GM21526 (cell line): ENCODE data around the gene SLC22A13.
"Not testable (repeated sequence)": the region's sequence is repeated elsewhere in the genome, so short reads cannot be mapped to it uniquely, and the experiment has no call there.

ENCODE experiments used
- ATAC-seq: cut with Tn5 transposase; IDR thresholded peaks from one replicate; pipeline ENCODE4 v1.9.1; 2021; ENCODE audit warnings: moderate library complexity; ENCODE audit not compliant: unreplicated experiment, low FRiP score

Gene SLC22A13, protein sequence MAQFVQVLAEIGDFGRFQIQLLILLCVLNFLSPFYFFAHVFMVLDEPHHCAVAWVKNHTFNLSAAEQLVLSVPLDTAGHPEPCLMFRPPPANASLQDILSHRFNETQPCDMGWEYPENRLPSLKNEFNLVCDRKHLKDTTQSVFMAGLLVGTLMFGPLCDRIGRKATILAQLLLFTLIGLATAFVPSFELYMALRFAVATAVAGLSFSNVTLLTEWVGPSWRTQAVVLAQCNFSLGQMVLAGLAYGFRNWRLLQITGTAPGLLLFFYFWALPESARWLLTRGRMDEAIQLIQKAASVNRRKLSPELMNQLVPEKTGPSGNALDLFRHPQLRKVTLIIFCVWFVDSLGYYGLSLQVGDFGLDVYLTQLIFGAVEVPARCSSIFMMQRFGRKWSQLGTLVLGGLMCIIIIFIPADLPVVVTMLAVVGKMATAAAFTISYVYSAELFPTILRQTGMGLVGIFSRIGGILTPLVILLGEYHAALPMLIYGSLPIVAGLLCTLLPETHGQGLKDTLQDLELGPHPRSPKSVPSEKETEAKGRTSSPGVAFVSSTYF

DNA sequence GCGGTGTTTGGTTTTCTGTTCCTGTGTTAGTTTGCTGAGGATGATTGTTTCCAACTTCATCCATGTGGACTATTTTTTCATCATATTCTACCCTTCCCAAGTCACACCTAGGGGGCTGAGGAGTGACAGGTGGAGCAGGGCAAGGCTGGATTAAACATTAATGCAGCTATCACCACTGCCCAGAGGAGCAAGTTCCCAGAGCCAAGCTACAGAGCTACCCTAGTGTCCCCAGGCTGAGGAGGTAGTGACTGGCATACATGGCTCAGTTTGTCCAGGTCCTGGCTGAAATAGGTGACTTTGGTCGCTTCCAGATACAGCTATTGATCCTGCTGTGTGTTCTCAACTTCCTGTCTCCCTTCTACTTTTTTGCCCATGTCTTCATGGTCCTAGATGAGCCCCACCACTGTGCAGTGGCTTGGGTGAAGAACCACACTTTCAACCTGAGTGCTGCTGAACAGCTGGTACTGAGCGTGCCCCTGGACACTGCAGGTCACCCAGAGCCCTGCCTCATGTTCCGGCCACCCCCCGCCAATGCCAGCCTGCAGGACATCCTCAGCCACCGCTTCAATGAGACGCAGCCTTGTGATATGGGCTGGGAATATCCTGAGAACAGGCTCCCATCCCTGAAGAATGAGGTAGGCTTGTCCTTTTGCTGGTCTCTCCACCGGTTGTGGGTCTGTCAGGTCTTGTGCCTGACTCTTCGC, at the start of gene SLC22A13:
Gene SLC22A13, plus strand, starts transcription at position 209 of the 704 bp plus-strand sequence. Its CDS starts 49 bp downstream, at position 258.
- no peak for ATAC-seq

DNA sequence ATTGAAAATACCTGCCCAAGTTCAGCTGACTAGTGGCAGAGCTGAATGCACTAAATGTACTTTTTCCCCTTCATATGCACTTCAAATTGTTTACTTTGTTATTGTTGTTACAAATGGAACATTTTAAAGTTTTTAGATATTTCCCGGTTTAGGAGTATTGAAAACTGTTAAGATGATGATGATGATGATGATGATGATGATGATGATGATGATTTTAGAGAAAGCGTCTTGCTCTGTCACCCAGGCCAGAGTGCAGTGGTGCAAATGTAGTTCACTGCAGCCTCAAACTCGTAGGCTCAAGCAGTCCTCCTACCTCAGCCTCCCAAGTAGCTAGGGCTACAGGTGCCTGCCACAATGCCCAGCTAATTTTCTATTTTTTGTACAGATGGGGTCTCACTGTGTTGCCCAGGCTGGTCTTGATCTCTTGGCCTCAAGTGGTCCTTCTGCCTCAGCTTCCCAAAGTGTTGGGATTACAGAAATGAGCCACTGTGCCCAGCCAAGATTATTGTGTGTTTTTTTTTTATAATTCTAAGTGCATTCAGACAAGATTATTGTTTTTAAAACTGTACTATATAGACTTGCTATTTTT, 45.9 kb upstream of the SLC22A13 start:
- no peak for ATAC-seq

DNA sequence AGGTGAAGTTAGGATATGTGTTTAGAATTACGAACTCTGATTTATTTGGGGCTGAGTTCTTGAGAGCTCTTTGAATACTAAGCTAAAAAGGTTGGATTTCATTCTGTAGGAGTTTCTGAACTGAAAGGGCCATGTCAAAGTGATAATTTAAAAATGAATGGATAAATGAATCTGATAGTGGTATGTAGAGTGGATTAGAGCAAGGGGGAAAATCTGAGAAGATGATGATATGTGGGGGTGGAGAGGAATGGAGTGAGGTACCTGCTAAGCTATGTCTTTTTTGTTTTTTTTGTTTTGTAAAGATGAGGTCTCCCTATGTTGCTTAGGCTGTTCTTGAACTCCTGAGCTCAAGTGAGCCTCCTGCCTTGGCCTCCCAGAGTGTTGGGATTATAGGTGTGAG, 44.6 kb upstream of the SLC22A13 start:
- ATAC-seq, result no peak

DNA sequence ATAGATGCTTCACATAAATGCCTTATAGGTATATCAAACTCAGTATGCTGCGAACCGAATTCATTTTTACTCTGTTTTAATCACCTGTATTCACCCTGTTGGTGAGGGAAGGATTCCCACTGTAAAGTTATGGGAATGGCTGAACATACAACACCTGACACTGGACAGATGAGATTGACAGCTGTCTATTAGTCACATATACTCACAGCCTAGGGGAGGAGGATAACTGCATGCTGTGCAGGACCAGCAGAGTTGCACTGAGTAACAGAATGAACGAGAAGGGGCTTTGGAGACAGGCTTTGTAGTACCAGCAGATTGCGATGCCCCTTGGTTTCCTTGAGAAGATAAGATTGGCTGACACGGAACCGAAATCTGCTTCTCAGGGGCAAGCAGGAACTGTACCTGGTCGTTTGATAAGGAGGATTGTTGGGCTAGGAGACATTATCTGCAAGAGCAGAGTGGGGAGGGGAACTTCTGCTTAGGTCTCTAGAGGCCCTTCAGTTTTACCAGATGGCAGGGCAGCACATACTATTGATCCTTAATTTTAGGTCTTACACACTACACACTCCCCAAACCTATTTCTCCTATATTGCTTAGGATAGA, 43.5 kb upstream of the SLC22A13 start:
- ATAC-seq, result no peak

DNA sequence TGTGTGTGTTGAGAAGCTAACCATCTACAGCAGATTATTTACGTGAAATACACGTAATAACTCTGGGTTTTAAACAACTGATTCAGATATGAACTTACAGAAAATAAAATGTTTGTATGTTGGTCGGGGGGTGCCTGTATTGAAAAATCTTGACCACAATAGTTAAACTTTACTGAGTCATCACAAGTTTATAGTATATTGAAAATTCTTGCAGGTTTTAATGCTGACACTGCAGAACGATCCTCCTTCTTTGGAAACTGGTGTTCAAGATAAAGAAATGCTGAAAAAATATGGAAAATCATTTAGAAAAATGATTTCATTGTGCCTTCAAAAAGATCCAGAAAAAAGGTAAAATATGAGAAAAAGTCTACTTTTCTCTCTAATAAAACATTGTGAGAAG, 41.3 kb upstream of the SLC22A13 start:
- ATAC-seq, result no peak

DNA sequence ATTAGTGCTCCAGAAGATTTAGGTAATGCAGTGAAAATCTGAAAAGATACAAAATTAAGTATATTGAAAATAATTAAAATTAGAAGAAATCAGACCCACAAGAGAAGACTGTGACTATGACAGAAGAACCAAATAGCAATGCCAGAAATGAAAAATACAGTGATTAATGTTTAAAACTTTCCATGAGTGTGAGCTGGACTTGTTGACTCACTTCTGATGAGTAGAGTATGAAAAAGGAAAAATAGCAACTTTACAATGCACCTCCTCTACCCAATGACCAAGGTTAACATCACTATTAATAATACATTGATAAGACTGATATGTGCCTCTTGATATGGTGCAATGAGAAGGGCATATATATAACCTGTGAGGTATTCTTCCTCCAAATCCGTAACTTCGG, 39.3 kb upstream of the SLC22A13 start:
- no peak for ATAC-seq

DNA sequence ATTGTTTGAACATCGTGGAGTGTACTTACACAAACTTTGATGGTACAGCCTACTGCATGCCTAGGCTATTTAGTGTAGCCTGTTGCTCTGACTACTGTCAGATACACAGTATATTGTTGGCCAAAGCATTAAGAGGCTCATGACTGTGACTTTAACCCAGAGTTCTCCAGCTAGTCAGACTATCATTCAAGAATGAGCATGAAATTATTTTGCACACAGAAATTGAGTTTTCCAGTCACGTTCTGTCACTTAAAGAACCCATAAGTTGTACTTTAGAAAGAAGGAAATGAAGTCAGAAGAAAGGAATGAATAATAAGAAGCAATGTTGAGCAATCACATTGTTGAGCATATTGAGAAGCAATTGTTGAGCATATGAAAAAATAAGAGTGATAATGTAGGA, 37.6 kb upstream of the SLC22A13 start:
- no peak for ATAC-seq

DNA sequence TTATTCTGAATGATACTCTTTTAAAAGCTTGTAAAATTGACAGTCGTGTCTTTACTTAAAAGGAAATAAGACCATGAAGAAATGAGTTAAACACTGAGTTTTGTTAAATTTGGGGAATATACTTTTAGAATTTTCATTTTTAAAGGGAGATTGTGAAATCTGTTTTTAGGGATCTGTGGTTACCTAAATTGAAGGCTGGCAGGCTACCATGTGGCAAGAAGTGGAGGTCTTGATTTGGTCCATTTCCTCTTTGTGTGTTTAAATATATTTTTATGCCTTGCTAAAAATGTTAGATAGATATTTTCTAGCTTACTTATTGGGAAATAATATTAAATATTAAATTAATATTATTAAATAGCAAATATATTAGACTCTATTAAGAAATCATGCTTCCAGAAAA, 36.6 kb upstream of the SLC22A13 start:
- no peak for ATAC-seq

DNA sequence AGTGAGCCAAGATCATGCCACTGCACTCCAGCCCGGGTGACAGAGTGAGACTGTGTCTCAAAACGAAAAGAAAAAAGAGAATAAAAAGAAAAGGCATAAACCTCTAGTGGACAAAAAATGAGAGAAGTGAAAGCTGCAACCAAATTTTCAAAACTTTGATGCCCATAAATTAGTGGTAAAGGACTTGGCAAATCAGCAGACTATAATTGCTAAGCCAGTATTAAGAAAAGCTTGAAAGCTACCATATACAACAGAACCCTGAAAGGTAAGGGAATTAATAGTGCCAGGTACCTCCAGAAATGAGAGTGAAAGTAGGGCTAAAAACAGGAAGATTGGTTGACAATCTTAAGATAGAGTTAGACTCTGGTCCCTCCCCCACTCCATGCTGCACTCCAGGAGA, 32.9 kb upstream of the SLC22A13 start:
- ATAC-seq, result no peak

DNA sequence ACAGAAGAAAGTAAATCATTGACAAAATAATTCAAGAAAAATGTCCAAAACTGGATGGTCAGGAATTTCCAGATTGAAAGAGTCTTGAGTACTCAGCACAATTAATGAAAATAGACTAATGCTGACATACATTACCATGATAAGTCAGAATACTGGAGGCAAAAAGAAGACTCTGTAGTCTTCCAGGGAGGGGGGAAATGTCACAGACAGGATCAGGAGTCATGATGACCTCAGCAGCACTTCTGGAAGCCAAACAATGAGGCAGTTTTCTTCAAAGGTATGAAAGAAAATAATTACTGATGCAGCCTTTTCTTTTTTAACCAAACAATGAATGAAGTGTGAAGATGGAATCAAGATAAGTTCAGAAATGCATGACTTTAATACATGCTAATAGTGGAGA, 30.1 kb upstream of the SLC22A13 start:
- no peak for ATAC-seq

DNA sequence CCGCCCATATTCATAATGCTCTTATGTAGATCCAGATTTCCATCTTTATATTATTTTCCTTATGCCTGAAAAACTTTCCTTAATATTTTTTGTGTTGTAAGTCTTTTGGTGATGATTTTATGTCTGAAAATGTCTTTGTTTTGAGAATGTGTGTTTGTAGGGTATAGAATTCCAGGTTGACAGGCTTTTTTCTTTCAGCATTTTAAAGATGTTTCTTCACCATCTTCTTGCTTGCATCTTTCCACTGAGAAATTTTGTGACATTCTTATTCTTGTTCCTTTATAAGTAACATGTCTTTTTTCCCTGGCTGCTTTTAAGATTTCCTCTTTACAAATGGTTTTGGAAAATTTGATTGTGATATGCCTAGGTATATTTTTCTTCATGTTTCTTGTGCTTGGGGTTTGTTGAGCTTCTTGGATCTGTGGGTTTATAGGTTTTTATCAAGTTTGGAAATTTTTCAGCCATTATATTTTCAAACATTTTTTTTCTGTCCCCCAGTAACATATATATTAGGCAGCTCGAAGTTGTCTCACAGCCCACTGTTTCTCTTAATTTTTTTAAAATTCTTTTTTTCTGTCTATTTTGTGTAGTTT, 27.1 kb upstream of the SLC22A13 start:
- ATAC-seq, result no peak

DNA sequence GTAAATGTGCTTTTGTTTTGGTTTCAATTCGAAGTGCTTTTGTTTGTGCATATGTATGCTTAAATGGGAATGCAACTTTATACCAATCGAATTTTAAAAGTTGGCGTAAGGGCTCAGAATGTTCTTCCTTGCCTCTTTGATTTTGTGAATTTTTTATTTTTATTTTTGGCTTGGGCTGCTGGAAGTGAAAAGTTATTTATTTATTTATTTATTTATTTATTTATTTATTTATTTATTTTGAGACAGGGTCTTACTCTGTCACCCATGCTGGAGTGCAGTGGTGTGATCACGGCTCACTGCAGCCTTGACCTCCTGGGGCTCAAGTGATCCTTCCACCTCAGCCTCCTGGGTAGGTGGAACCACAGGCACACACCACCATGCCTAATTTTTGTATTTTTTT, 22.8 kb upstream of the SLC22A13 start:
- not testable (repeated sequence) for ATAC-seq

DNA sequence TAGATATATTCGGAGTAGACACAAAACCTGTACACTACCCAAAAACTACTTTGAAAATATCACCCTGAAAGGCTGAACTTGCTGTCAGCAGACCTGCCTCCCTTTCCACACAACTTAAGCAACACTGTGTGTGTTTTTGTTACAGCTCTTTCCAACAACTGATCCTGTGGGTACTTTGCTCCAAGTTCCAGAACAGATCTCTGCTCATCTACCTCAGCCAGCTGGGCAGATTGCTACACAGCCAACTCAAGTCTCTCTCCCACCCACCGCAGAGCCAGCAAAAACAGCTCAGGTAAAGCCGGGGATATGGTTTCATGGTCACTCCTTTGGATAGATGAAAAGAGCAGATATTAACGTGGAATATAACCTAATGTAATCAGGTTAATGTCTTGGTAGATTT, 19.7 kb upstream of the SLC22A13 start:
- ATAC-seq, result no peak

DNA sequence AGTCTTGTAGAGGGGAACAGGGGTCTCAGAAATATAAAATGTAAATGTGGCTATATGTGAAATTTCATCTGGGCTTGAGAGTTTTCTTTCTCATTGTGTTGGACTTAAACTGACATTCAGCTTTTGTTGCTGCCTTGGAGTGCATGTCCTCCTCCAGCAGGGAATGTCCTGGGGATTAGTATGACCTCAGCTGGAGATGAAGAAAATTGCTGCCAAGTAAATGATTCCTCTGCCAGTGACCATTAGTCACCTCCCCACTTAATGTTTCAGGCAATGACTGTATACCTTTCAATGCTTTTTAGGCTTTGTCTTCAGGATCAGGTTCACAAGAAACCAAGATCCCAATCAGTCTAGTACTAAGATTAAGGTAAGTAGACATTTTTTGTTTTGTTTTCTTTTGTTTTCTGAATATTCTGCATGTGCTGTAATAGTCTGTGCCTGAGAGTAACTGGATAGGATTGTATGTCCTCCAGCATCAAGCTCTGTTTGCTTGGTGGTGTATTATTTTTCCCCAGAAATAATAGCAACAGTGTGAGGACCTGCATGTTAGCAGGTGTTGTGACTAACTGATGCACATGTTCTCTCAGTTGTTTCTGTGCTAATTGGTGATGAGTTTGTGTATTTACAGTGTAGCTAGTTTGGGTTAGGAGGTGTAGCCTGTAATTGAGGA, 18.1 kb upstream of the SLC22A13 start:
- no peak for ATAC-seq

DNA sequence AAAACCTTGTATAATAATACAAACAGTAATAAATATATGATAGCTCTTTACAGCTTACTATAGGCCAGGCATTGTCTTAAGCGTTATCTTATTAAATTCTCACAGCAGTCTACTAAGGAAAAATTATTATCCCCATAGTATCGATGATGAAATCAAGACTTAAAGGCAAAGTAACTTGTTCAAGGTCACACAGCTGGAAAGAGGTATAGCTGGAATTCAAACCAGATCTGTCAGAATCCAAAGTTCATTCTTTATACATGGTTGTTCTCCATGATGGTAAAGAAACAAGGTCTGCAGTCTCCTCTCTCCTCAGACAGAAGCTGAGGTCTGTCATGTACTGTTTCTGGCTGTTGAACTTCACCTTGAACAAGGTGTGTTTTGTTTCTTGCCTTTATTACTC, 15.4 kb upstream of the SLC22A13 start:
- no peak for ATAC-seq

DNA sequence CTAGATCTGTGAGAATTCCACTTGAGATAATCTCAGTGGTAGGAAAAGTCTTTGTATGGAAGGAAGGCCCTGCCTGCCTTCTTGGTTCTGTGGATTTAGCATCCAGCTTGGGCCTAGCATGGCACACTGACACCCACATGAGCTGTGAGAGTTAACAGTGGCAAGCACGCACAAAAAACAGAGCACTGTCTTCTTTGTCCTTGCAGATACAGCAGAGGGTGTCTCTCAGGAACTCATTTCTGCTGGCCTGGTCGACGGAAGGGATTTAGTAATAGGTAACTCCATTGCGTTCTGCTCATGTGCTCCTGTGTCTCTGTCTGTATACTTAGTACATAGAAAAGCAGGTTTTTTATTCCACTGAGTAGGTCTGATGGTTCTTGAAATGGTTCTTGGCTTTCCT, 14.4 kb upstream of the SLC22A13 start:
- ATAC-seq, result no peak

DNA sequence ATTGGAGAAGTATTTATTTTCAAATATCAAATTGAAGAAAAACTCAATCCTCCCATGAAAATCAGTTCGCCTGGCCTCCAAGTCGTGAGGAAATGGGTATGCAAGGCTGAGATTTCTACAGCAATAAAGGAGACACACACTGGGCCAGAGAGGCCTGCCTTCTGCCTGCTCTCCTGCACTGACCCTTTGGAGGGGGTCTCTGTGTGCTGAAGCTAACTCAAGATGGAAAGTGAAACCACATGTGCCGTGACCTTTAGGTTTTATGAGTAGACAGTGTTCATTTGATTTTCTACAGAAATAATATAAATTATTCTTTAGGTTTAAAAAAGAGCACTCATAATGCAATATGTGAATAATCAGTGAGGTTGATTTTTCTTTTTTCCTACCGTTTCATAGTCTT, 11.9 kb upstream of the SLC22A13 start:
- ATAC-seq, result no peak

DNA sequence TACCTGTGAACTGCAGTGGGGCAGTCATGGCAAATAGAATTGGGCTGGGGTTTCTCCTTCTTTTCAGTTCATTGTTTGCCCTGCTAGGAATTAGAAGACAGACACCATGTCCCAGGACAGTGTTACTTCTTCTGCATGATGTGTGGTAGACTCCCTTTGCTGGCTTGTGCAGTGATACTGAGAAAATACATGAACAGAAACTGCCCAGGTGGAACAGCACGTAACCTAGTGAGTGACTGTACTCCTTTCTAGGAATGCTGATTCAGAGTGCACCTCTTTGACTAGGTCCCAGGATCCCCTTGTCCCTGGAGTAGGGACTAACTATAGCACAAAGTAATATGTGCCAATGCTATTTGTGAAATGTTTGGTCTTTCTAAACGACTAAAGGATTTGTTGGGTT, 10.7 kb upstream of the SLC22A13 start:
- ATAC-seq, result no peak

DNA sequence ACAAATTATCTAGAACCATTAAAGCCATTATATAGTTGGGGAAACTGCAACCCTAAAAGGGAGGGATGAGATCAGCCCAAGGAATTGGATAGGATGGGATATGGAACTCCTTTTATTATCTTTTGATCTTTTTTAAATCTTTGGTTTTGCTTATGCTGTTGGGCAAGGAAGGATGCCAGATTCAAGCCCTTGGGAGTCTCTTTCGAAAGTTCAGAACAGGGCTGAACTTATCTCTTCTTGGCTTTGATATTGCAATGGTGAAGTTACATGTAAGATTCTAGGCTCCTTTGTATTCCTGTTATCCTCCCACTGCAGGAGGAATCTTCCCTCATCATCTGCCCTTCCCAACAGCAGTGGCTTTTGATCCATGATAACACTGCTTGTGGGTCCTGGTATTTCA, 10.0 kb upstream of the SLC22A13 start:
- no peak for ATAC-seq

DNA sequence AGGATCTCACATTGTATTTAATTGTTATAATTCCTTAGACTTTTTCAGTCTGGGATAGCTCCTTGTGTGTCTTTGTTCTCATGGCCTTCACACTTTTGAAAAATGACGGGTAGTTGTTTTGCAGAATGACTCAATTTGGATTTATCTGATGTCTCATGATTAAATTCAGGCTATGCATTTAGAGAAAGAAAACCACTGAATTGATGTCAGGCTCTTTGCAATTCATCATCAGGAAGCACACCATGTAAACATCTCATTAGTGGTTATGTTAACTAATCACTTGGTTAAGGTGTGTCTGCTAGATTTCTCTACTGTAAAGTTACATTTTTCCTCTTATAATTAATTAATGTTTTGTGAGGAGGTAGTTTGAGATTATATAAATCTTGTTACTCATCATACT, 8.0 kb upstream of the SLC22A13 start:
- ATAC-seq, result no peak
